ENCODE data around the gene FAM163A. TPM values are rescaled to one million over a fixed set of nuclear protein-coding genes. Genes with fewer than 3 reads are reported as not detected.

The FAM163A gene
- total RNA-seq, 1 experiment from 2014 or later, result 0.46 TPM

DNA sequence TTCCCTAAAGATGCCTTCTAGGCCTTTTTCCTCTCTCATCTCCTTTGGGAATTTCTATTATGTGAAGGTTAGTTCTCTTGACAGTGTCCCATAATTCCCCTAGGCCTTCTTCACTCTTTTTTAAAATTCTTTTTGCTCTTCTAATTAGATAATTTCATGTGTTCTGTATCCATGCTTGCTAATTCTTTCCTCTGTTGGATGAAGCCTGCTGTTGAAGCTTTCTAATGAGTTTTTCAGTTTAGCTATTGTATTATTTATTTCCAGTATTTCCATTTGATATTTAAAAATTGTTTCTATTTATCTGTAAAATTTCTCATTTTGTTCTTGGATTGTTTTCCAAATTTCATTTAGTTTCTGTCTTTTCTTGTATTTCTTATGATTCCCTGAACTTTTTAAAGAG, 28.5 kb upstream of the FAM163A start:
- Histone ChIP-seq H2BK15ac (ENCODE audit: low read depth, low read length) (no peak overlapping the region), H3K9ac (ENCODE audit: extremely low read depth, insufficient read length, low read length) (no peak overlapping the region), H2BK12ac (ENCODE audit: insufficient read length, low read depth, low read length) (no peak overlapping the region), H2BK20ac (ENCODE audit: low read depth, low read length, poor library complexity, severe bottlenecking) (no peak overlapping the region), H4K20me1 (ENCODE audit: control insufficient read depth, insufficient read depth, insufficient read length) (no peaks in the 10 kb centered on the region), H3K9me3 (ENCODE audit: control insufficient read depth, low read depth, low read length) (no peaks in the 10 kb centered on the region), H3K79me1 (ENCODE audit: insufficient read depth, low read depth, low read length, poor library complexity, severe bottlenecking) (no peaks in the 10 kb centered on the region), H3K56ac (ENCODE audit: insufficient read length, low read depth, low read length) (no peak overlapping the region), H3K4me2 (ENCODE audit: insufficient read depth, insufficient read length, low read length) (no peak overlapping the region), H3K27ac (ENCODE audit: insufficient read length, low read depth, low read length) (no peak overlapping the region), H3K27me3 (ENCODE audit: insufficient read depth, low read length) (no peaks in the 10 kb centered on the region), H3K79me2 (ENCODE audit: insufficient read depth, low read length) (no peaks in the 10 kb centered on the region), H3K14ac (ENCODE audit: insufficient read depth, low read length) (no peak overlapping the region), H3K18ac (ENCODE audit: insufficient read length, low read depth, low read length) (no peak overlapping the region), H3K23ac (ENCODE audit: insufficient read length, low read depth, low read length) (no peak overlapping the region), H2BK5ac (ENCODE audit: insufficient read length, low read length) (no peak overlapping the region), H4K91ac (ENCODE audit: insufficient read length, low read depth, low read length) (no peak overlapping the region), H3T11ph (ENCODE audit: low read length) (no peak overlapping the region), H2AFZ (ENCODE audit: low read length) (no peak overlapping the region), H4K8ac (replicated peaks; ENCODE audit: insufficient read length, low read depth, low read length) (no peak overlapping the region), H3K4ac (ENCODE audit: low read depth, low read length) (no peak overlapping the region), H4K5ac (ENCODE audit: insufficient read length, low read depth, low read length) (no peak overlapping the region), H2BK120ac (ENCODE audit: low read depth, low read length, poor library complexity, severe bottlenecking) (no peak overlapping the region), H3K23me2 (ENCODE audit: insufficient read length, low read depth, low read length, poor library complexity, severe bottlenecking) (no peaks in the 10 kb centered on the region), H3K4me1 (ENCODE audit: insufficient read depth, low read length) (no peaks in the 10 kb centered on the region), H2AK5ac (ENCODE audit: insufficient read length, low read length) (no peak overlapping the region)
- Mint-ChIP-seq H3K27ac (no peak overlapping the region), H3K4me3 (no peak overlapping the region), H3K36me3 (ENCODE audit: insufficient read depth in 1 of 3, low read depth in 3 of 3) (peaks cover 7 to 21% (median 8%) of the 10 kb centered on the region in 3 experiments; a peak in 5 of 7 replicates), H3K27me3 (ENCODE audit: low read depth) (no peaks in the 10 kb centered on the region), H3K9me3 (peaks cover 44 to 45% of the 10 kb centered on the region in 2 experiments), H3K4me1 (no peaks in the 10 kb centered on the region)
- TF ChIP-seq, protein P1, sequence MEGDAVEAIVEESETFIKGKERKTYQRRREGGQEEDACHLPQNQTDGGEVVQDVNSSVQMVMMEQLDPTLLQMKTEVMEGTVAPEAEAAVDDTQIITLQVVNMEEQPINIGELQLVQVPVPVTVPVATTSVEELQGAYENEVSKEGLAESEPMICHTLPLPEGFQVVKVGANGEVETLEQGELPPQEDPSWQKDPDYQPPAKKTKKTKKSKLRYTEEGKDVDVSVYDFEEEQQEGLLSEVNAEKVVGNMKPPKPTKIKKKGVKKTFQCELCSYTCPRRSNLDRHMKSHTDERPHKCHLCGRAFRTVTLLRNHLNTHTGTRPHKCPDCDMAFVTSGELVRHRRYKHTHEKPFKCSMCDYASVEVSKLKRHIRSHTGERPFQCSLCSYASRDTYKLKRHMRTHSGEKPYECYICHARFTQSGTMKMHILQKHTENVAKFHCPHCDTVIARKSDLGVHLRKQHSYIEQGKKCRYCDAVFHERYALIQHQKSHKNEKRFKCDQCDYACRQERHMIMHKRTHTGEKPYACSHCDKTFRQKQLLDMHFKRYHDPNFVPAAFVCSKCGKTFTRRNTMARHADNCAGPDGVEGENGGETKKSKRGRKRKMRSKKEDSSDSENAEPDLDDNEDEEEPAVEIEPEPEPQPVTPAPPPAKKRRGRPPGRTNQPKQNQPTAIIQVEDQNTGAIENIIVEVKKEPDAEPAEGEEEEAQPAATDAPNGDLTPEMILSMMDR (conservative IDR thresholded peaks at IDR 0.05), result no peak
- no peak for DNase-seq

All from H9 (cell line).